GM10266 (cell line): ENCODE measurements around the gene ZBTB16.

Experiments
- DNase-seq: peaks from one replicate; pipeline ENCODE4 v3.0.0; 2012; ENCODE audit errors: extremely low spot score
- TF ChIP-seq, protein P1 (sequence below): IDR thresholded peaks from 2 replicates; pipeline ENCODE4 v1.5.1; 2012; ENCODE audit warnings: mild to moderate bottlenecking, low read depth; ENCODE audit not compliant: control insufficient read depth, insufficient read depth; ENCODE audit errors: missing control alignments

ZBTB16 gene

DNA sequence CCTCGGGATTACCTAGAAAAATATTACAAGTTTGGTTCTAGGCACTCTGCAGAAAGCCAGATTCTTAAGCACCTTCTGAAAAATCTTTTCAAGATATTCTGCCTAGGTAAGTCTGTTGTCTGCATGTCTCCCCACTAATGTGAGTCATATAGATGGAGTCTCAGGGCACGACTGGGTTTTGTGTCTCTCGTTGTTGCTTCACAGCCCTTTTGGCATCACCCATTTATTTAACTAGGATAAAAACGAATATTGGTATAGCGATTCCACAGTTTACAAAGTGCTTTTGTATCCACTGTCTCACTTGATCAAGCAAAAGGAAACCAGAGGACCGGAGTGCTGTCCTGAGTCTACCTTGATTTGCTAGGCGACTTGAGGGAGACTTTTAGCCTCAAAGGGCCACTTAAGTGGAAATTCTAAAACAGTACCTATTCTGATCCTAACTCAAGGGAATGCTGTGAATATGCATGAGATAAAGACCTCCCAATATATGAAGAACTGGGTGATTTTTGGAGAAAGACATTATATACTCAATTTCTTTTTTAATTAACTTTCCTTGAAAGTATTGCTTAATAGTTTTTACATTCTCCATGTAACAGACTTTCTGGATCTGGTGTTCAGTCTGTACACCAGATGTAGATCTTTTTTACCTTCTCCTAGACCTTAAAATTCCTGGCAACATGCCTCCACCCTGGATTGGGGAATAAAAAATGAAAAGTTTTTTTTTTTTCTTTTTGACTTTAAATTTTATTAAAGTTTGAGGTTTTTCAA, 237.3 kb downstream of the ZBTB16 start:
- TF ChIP-seq, protein P1, sequence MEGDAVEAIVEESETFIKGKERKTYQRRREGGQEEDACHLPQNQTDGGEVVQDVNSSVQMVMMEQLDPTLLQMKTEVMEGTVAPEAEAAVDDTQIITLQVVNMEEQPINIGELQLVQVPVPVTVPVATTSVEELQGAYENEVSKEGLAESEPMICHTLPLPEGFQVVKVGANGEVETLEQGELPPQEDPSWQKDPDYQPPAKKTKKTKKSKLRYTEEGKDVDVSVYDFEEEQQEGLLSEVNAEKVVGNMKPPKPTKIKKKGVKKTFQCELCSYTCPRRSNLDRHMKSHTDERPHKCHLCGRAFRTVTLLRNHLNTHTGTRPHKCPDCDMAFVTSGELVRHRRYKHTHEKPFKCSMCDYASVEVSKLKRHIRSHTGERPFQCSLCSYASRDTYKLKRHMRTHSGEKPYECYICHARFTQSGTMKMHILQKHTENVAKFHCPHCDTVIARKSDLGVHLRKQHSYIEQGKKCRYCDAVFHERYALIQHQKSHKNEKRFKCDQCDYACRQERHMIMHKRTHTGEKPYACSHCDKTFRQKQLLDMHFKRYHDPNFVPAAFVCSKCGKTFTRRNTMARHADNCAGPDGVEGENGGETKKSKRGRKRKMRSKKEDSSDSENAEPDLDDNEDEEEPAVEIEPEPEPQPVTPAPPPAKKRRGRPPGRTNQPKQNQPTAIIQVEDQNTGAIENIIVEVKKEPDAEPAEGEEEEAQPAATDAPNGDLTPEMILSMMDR: no peak
- DNase-seq: no peak

GRCh38 chr11:114297806-114298709, 238.5 kb downstream of the ZBTB16 start:
- TF ChIP-seq, protein P1: no peak
- DNase-seq: no peak

DNA sequence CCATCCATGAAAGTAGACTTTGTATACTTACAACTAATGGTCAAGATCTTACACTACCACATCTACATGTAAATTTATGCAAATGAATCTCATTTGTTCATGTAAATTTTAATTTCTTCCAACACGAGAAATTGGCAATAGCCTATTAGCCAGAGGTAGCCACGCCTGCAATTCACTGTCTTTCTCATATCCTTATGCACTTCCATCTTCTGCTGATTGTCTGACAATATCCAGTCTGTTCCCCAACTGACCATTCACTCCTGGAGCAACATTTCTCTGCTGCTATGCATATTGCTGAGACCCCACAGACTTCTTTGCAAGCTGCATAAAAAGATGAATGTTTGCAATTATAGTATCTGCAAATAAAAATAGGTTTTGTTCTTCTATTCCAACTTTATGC, 239.2 kb downstream of the ZBTB16 start:
- TF ChIP-seq, protein P1: no peak
- no peak for DNase-seq
